NCI-H1048 (cell line): ENCODE measurements around the gene ADAMTS2.

Source experiments
- DNase-seq: peaks from one replicate; lab custom pipeline; 2025; lab: John Stamatoyannopoulos, UW

The ADAMTS2 gene

DNA sequence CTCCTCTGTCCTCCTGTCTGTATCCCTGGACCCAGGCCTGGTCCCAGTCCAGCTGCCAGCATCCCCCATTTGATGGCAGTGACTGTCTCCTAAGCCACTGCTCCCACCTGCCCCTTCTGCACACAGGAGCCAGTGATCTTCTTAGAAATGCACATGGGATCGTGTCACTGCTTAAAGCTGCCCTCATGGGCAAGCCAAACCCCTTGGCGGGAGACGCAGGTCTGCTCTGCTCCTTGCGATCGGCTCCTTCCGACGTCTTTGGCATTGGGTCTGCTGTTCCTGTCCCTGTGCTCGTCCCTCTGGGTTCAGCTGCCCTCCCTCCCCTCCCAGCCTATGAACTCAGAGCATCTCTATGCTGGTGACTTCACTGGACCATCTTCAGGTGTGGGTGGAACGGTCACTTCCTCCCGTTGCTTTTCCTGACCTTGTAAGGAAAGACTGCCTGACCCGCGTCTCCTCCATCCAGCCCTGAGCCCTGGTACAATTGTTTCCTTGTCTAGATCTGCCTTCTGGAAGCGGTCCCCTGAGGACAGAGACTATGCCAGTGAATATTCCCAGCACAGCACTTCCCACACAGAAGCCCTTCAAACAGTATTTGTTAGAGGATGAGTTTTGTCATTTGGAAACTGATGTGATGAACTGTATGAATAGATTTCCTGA is 168.6 kb downstream of the ADAMTS2 start:
- DNase-seq, result no peak

DNA sequence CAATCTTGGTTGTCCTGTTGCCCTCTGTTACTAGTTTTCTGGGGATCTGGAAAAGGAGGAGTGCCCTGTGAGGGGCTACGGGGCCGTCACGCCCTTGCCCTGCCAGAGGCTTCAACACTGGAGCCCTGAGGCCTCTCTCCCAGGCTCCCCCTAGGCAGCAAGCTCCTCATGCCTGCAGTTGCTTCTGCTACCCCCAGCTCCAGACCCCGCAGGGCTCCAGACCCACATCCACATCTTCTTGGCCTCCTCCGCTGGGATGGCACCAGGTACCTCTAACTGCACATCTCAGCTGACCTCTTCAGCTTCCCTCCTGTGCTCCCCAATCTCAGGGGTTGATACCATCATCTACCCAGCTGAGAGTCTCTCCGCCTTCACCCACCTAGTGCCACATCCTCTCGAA is 169.1 kb downstream of the ADAMTS2 start:
- no peak for DNase-seq

DNA sequence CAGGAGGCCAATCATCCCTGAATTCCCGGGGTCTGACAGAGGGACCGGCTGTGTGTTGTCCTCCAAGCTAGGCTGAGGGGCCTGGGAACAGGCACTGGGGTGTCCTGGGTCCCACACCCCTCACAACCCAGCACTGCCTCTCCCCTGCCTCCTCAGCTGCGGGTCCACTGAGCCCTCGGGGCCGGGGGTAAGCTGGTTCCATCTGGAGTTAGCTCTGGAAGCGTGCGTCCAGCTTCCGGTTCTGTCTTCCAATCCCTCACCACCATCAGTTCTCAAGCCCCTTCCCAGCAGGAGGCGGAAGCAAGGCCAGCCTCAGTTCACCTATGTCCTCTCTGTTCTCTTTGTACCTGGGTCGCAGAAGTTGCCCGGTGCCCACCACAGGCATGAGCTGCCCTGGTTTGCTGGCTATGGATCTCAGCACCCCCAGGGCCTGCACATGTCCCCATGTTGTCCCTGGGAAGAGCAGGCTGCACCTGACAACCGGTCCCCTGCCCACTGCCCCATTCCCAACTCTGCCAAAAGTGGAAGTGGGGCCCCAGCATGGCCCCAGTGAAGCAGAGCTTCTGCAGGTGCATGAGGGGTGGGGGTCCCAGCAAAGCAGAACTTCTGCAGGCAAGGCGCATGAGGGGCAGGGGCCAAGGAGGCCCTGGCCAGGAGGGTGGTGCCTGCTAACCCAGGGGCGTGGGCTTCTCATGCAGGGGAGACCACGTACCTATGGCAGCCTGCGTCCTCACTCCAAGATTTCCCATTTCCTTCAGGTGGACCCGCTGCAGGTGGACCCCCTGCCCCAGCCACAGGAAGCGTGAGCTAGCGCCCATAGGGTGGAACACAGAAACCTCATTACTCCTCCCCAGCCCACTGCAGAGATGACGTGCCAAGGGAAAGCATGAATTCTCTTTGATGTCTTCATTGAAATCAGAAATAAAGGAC is 173.2 kb downstream of the ADAMTS2 start:
- DNase-seq, result no peak

DNA sequence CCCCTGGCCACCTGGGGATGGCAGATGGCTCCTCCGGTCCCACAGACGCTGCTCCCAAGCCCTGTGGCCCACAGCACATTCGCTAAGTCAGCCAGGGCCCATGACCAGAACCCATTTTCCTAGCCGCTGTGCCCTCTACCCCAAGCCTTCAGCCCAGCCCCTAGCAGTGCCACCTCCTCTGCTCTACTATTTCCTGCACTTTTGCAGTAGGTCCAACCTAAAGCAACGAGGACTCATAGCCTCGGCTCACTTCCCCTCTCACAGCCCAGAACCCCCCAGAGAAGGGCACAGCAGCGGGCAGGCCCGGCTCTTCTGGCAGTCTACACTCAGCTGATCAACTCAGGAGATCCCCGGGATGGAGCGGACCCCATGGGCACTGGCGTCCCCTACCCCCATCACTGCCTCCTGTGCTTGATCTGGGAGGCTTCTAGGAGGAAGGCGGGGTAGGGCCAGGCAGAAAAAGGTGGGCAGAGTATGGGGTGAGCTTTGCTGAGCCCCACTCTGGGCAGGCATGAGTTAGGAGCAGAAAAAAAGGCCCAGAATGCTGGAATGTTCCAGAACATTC is 173.9 kb downstream of the ADAMTS2 start:
- no peak for DNase-seq

DNA sequence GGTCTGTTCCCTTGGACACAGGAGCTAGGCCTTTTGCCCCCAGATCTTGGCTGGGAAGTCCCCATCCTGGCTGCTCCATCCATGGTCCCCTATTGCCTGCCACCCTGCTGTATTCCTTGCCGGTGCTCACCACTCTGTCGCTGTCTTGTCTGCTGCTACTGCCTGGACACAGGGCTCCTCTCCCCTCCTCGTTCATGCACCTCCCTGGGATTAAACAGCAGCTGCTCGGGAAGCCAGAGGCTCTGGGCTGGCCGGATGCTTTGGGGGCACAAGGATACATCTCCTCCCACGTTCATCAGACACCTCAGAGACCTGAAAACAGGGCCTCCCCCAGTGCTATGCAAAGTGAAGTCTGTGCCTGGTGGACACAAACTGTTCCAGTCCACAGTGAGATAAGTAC is 174.7 kb downstream of the ADAMTS2 start:
- DNase-seq, result no peak

DNA sequence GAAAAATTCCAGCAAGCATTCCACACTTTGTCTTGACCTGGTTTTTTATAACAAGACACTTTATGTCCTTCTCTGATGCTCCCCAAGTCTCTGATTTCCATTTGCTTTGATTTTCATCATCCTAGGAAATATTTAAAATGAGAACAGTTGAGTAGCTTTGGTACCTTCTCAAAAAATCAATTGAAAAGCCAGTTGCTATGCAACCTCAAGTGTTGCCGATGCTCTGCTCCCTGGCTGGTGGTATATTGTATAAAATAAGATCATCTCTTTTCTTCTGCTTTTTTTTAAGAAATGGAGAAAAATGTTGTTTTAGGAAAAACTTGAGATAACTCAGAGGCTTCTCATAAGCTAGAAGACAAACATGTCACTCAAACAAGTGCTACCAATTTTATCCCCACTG is 175.4 kb downstream of the ADAMTS2 start:
- no peak for DNase-seq

DNA sequence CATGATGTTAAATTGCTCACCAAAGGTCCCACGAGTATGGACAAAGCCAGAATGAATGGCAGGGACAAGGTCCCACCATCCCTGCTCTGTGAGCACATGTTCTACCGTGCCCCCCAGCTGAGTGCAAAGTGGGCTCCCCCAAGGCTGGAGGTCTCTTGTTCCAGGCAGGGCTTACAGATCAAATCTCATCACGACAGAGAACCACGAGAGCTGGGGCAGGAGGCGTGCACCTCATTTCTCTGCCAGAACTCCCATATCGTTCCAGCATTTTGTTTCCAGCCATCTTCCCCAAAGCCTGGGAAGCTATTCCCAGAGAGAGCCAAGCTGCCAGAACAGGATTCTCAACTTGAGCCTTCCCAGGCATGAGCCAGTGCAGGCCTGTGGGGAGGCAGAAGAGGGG is 176.6 kb downstream of the ADAMTS2 start:
- DNase-seq, result no peak

DNA sequence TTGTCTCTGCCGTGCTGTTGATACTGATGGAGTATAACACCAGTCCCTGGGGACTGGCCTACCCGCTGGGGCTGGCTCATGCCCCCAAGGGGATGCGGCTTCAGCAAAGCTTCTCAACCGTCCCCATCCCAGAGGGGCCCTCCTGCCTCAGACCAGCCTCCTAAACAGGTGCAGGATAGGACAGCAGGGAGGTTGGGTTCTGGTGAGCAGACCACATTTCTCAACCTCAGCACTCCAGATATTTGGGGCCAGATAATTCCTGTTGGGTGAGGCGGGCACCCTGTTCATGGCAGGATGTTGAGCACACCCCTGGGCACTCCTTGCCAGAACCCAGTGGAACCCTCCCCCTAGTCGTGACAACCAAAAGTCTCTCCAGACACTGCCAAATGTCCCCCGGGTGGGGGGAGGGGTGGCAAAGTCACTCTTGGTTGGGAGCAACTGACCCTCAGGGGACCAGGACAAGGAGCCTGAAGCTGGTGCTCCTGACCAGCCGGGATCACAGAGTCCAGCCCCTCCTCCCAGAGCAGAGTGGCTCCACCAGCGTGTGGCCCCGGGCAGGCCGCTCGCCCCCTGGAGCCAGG is 177.3 kb downstream of the ADAMTS2 start:
- DNase-seq, result no peak

DNA sequence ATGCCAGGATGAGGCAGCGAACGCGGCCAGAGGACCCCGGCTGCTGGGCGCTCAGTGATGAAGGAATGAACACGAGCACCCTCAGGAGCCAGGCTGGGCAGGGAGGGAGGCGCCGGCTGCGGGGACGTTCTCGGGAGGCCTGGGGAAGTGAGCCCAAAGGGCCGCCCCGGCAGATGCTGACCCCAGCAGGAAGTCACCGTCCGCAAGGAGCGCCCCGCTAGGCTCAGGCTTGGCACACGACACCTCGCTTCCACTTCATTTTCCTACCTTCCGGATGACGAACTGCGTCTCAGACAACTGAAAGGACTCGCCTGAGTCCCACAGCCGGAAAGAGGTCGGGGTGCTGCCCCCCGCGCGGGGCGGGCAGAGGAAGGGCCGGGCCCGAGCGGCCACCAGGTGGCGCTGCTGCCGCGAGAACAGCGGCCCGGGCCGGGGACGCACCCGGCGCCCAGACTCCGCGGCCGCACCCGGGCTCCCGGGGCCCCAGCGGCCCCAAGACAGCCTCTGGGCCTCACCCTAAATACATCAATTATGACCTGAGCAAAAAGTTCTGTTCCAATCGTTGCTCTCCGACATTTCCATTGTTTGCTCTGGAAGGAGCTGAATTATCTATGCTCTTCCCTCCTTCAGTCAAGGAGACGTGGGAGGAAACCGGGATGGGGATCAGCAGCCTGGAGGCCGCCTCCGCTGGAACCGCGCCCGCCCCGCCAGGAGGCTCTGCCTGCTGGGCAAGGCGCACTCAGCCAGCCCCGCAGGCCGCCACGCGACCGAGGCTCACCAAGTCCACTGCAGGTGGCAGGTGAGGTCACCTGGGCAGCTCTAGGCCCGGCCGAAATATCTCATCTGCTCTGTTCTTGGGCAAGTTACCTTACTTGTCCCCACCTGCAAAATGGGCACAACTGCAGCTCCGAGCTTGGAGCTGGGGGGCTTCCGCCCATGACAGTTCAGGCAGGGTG is 178.1 kb downstream of the ADAMTS2 start:
- DNase-seq, result no peak

DNA sequence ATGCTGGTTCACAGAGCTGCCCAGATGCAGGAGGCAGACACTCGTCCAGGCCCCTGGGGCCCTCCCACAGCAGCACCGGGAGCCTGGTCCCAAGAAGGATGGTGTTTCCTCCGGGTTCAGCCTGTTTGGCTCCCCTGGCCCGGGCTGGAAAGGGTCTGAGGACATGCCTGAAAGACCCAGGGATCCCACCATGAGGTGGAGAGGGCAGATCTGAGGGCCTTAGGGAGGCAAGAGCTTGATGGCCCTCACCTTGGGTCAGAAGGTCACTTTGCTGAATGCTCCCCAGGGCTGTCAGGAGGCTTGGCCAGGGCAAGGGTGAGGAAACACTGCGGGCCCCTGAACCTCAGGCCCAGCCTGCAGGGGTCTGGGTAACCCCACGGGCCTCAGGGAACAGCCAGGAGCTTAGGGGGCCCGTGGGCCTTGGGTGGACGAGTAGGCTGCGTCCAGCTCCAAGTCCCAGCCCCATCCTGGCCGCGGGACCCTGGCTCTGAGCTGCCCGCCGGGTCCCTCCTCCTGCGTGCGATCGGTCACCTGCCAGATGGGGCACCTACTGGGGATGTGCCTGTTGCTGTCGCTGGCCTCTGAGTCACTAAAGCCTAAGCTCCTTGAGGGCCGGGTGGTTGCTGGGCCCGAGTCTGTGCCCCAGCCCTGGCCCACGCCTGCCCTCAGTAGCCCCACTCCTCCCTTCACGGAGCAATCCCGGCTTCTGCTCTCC is 178.9 kb downstream of the ADAMTS2 start:
- no peak for DNase-seq

DNA sequence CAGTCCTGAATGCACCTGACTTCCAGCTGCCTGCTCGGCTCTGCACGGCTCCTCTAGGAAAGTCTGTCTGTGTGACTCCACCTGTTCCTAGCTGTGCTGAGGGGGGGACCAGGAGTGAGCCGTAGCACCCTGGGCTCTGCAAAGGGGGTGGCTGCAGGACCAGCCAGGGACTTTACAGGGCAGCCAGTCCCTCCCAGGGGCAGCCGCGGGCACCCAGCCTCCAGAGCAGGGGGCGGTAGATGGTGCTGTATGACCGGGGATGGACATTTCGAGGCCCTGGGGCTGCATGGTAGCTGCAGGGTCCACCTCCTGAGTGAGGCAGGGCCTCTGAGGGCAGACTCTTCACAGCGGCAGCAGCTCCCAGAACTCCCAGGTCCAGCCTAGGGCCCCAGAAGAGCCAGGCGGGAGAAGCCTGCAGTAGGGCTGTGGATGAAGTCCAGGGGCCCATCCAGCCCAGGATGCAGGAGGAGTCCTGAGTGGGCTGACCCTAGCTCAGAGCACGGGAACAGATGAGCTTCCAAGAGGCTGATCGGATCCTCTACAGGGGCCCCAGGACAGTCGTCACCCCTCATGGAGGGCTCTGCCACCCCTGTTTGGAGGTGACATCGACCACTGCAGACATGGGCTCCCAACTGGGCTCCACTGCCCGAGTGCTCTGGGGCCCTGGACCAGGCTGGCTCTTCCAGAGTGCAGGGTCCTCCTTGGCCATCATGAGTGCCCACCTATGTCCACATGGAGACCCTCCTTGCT is 179.7 kb downstream of the ADAMTS2 start:
- DNase-seq, result no peak

DNA sequence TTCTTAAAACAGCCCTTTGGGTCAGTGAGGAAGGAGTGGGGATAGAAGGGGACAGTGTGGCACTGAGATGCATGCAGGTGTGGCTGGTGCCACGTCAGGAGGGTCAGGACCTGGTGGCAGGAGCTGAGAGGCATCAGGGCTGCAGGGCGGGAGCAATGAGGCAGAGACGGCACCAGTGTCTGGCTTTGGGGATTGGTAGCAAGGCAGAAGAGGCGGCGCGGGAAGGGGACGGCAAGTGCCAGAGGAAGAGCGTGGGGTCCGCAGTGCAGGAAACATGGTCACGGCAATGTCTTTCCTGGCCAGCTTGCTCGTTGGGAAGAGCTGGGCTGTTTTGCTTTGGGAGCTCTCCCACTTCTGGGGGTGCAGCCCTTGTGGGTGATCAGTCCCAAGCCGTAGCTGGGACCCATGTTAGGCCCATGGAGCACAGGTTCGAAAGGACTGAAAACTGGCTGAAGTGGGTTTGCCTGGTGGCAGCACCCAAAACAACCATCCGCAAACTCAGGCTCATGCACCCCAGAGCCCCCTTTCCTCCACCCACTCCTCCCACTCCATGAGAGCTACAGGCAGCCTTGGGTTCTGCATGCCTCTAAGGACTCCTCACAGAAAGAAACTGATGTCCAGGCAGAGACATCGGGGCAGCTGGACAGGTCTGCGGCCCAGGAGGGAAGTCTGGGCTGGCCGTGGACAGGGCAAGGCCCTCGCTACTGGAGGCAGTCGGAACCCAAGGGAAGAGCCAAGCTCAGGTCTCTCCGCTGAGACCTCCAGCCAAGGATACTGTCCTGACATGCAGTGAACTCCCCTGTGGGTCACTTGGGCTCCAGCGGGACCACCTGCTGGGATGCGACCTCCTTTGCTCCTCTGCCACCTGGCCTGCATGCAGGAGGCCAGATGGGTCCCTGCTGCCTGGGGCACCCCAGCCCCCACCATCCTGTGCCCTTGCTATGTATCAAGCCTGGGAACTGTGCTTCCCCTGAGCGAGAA is 180.6 kb downstream of the ADAMTS2 start:
- no peak for DNase-seq

DNA sequence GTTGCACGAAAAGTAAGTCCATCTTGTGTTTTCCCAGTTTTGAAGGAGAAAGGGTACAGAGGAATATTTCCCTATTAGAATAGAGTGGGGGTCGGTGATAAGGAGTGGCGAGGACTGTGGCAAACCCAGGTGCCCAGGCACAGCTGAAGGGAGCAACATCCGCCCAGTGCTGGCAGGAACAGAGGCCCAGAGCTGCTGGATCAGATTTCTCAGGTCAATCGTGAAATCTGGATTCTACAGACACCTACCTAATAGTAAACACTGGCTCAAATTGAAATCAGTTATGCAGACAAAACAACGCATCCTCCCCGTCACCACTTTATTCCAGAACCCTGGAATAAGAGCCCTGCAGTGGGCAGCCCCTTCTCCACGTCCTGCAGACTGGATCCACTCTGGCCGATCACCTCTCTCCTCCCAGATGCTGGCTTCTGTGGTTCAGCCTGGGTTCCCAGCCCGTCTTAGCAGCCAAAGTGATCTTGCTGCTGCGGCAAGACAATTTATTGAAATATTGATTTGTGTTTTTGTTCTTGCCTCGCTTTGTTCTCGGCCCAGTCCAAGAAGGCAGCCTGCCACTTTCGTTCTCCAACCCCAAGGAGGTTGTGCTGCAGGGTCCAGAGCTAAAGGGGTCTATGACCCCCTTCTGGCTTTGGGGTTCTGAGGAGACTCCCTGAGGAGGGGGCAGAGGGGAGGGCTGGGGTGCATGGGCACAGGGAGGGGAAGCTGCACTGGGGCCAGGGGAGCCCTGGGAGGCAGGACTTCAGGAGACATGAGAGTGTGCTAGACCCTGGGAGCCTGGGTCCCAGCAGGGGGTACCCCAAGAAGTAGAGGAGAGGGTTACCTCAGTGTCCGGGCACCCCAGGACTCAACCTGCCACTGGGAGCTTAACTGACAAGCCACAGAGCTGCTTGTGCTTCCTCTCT is 181.8 kb downstream of the ADAMTS2 start:
- DNase-seq, result no peak

DNA sequence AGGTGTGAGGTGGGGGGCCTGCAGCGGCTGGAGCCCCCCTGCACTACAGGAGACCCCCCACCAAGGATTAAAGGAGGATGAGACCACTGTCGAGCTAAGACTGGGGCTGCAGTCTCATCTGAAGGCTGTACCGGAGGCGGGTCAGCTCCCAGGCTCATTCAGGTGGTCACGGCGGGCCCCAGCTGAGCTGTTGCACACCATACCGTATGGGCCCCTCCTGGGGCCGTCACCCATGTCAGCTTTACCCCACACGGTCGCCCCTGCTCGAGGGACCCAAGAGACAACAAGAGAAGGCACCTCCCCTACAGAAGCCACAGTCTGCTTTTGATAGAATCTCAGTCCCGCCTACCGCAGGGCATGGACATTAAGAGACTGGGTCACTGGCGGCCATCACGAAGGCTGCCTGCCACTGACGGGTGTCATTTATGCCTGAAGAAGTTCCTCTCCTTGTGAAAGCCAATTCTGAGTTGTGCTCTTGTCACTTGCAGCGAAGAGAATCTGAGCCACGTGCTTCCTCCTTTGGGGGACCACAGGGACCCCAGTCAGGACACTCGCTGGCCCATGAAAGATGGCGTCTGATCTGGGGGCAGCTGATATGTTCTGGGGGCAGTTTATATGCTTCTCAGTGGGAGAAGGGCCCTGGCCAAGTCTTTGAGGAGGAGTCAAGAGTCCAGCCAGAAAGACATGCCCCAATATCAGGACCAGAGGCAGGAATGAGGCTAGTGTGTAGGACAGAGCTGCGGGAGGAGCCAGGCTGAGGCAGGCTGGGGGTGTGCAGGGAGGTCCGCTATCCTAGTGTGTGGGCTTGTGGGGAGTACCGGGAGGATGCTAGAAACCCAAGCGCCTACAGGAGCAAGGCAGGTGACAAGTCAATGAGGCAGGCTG is 182.7 kb downstream of the ADAMTS2 start:
- DNase-seq, result no peak

DNA sequence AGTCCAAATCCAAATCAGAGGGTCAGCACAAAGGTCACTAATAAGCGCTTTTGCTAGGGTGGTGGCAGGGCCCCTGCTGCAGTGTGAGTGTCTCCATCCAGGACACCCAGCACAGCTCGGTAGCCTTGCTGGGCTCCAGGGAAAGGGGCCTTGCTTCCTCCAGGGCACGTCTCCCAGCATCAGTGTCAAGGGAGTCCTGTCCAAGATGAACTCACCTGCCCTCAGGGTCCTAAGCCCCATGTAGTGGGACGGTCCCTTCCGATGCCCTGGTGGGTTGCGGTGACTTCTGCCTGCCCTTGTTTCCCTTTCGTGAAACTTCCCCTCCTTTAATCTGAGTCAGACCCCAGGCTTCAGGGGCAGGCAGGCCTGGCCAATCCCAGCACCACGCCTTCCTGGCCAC is 183.4 kb downstream of the ADAMTS2 start:
- no peak for DNase-seq

DNA sequence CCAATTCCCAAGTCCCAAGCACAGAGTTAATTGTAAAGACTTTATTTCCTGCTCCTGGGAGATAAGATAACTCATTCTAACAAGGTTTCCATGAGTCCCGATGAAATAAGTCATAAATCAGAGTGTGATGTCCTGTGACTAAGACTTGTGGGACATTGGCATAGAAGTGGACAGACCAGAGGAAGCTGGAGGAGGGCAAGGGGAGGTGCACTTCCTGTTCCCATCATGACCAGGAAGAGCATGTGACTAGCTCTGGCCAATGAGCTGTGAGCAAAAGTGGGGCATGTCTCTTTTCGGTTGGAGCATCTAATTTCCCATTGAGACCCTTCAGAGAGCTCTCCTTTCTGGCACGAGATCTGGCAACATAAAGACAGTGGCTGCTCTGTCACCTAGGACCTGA is 184.7 kb downstream of the ADAMTS2 start:
- DNase-seq, result no peak

DNA sequence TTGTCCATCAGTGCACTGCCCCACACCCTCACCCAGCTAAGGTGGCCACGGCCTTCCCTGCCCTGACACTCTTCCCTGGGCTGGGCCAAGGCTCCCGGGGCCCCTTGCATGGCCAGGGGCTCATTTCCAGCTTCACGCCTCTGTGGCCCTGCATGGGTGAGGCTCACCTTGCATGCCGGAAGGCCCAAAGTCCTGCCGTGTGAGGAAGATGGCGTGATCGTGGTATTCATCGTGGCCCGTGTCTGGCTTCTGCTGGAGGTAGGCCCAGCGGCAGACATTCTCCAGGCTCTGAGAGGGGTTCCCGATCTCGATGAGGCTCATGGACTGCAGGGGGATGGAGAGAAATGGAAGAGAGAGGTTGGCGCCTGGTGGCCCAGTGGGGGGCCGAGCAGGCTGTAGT is 186.7 kb downstream of the ADAMTS2 start:
- no peak for DNase-seq
